NCI-H1436 treated with DMSO at 0.1 percent for 48 hours (cell line): ENCODE results near the gene THSD7B.
"Not testable (repeated sequence)": the region's sequence is repeated elsewhere in the genome, so short reads cannot be mapped to it uniquely, and the experiment has no call there.

Experiments used
- DNase-seq: peaks from one replicate; lab custom pipeline; 2025; lab: John Stamatoyannopoulos, UW

Gene THSD7B

DNA sequence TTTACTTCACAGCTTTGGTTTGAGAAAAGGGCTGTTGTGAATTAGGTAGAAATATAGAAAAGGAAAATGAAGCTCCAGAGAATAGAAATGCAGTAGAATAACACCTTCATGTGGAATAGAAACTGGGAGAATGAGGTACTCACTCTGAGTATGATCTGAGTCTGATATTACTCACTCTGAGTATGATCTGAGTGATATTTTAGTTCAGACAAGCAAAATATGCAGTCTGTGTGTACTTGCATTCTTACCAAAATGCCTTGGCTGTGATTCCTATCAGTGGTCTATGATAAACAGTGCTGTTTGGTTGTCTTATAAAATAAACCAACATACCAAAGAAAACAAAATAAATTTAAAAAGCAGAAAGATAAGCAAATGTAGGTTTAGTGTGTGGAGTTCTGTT is 487.6 kb downstream of the THSD7B start:
- DNase-seq = no peak

DNA sequence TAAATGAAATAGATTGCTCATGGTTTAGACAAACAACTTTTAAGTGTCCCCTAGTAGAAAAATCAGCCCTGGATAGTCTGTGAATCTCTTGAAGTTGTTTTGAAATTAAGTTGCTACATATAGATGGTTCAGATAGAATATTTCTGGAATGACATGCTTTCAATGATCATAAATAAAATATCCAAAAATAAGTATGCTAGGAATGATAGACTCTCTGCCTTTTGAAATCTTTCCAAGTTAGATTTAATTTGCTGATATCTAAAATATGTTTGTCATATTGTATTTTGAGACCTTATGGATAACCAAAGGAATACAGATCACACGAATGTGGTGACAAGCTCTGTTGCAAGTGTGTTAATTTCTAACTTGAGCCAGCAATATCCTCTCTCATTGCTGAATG is 488.7 kb downstream of the THSD7B start:
- DNase-seq = no peak

- DNase-seq = no peak
Observed at GRCh38 chr2:137255345-137255744, 490.0 kb downstream of the THSD7B start.

GRCh38 chr2:137255990-137256389 is 490.6 kb downstream of the THSD7B start:
- DNase-seq = no peak

GRCh38 chr2:137261881-137262585 is 496.7 kb downstream of the THSD7B start:
- no peak for DNase-seq

DNA sequence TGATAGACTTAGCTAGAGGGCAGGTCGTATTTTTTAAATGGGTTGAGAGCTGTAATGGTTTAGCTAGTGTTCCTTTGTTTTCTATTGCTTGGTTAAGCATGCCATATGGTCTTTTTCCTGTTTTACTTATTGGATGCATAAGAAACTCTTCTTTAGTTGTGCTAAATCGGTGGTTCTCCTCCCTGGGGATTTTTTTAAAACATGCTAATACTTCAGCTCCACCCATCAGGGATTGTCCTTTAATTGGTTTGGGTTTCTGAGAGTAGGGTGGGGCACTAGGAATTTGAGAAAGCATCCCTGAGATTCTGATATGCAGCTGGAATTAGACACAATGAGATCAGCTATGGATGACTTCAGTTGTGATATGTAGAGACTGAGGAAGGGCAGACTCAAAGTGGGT is 497.2 kb downstream of the THSD7B start:
- no peak for DNase-seq

GRCh38 chr2:137287913-137288639 is 522.7 kb downstream of the THSD7B start:
- no peak for DNase-seq

GRCh38 chr2:137291836-137292570 is 526.7 kb downstream of the THSD7B start:
- no peak for DNase-seq

- DNase-seq = no peak
Observed at GRCh38 chr2:137298377-137298776, 533.0 kb downstream of the THSD7B start.

GRCh38 chr2:137300987-137301386 is 535.6 kb downstream of the THSD7B start:
- DNase-seq = no peak

GRCh38 chr2:137302957-137303356 is 537.6 kb downstream of the THSD7B start:
- no peak for DNase-seq

GRCh38 chr2:137316075-137316474 is 550.7 kb downstream of the THSD7B start:
- no peak for DNase-seq

DNA sequence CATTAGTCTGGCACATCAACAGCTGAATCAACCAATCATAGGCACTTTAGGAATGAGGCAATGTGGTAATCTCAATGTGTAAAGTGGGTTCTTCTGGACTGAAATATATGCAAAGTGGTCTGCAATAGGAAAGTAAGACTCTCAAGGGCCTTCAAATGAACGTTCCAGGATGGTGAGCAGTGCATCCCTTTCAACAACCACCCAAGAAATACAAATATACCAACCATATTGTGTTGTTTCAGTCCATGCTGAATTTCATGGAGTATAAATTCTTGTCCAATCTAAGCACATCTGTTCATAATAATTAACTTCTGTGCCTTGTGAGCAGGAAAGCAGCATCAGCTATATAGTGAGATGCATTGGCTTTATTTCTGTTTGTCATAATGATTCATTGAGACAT is 556.2 kb downstream of the THSD7B start:
- no peak for DNase-seq

DNA sequence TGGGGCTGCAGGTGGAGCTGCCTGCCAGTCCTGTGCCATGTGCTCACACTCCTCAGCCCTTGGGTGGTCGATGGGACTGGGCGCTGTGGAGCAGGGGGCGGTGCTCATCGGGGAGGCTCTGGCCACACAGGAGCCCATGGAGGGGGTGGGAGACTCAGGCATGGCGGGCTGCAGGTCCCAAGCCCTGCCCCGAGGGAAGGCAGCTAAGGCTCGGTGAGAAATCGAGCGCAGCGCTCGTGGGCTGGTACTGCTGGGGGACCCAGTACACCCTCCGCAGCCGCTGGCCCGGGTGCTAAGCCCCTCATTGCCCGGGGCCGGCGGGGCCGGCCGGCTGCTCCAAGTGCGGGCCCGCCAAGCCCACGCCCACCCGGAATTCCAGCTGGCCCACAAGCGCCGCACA is 566.2 kb downstream of the THSD7B start:
- DNase-seq = not testable (repeated sequence)

DNA sequence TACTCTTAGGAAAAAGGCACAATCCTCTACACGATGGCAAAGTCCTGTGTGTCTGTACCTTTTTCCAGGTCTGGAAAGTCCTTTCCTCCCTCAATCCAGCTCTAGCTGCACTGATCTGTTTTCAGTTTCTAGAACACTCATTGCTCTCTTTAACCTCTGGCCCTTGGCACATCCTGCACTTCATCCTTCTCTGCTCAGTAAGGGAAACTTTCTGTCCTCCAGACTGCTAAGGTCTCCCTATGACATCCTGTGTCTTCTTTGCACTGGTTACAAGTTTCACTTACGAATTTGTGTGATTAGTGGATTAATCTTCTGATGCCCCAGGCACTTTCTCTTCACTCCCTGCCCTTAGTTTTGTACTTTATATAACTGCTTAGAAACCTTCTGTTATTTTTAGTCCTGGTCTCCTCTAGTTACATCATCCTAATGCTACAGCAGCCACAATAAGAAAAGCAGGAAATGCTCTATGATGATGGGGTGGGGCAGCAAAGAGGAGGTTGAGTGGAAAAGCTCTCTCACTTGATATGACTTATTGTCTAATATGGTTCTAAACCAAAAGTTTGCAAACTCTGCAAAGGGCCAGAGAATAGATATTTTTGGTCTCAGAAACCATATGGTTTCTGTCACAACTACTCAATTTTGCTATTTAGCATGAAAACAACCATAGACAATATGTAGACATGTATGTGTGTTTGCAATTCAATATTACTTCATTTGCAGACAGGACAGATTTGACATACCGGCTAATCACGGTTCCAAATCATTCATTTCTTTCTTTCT is 568.2 kb downstream of the THSD7B start:
- DNase-seq = no peak

DNA sequence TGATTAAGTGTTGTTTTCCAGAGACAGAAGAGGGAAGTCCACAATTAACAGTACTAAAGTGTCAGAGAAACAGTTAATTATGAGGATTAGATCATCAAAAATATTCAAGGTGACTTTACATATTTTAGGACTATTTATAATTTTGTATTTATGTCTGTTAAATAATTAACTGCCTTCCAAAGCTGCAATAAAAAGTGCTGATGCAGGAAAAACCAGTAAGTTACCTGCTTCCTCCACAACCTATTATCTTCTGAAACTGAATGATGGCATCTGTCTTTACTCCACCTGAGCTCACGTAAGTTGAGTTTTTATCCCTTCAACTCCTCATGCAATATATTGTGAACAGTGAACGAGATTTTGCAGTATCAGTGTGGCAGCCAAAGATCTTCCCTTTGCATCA is 570.7 kb downstream of the THSD7B start:
- no peak for DNase-seq

DNA sequence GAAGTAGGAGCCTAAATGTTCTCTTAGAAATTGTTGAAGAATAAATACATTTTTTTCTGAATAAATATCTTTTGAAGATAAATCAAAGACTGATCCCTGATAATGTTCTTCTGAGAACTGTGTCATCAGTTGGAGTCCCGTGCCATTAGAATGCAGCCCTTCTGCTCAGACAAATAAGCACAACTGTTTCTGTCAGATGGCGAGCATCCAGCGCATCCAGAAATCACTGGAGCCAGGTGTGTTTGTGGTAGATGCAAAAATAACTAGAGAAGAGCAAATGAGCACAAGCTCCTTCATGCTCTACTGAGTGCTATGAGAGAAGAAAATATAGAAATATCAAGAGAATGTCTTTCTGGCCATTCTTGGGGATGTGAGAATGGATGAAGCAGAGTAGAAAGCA is 573.7 kb downstream of the THSD7B start:
- DNase-seq = no peak

DNA sequence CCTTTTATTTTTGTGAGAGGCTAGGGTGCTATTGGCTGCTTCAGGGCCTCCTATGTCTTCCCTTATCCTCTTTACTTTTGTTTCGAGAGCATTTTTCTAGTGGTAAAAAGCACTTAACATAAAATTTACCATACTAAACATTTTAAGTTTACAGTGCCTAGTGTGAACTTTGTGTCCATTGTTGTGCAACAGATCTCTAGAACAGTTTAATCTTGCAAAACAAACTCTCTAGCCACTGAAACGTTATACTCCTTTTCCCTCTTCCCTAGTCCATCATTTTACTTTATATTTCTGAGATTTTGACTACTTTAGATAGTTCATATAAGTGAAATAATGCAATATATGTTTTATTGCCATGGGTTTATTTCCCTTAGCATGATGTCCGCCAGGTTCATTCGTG is 580.6 kb downstream of the THSD7B start:
- no peak for DNase-seq

DNA sequence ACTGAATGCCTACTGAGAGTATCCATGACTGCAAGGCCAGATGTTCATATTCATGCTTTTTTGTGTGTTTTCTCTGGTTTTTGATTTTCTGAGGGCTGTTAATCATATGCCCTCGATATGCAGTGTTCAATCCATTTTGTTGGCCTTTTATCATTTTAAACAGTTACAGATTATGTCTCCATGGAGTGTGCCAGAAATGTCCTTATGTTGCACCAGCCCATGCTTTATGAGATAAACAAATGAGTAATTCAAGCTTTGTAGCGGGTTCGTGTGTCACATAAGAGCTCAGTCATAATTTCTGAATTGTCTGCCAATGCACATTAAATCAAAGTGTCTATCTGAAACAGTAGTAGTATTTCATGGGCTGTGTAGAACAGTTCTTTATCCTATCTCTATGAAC is 583.0 kb downstream of the THSD7B start:
- no peak for DNase-seq

- DNase-seq = no peak
Observed at GRCh38 chr2:137357634-137358033, 592.3 kb downstream of the THSD7B start.

GRCh38 chr2:137367361-137367760 is 602.0 kb downstream of the THSD7B start:
- no peak for DNase-seq

DNA sequence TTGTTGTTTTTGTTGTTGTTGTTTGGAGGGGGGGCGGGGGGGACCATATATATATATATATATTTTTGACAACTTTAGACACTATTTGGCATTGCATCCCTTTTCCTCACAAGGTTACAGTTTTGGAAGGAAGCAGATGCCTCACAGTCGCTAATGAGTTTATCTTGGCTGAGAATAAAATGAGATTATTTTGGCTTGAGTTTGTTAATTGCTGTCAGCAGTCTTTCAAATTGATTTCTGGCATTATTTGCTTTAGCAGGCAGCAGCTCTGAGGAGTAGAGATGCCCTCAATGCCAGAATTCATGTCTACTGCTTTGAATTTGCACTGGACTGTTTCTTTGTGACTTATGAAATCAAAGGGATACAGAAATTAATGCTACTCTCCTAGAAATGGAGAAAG is 603.8 kb downstream of the THSD7B start:
- DNase-seq = no peak
